HG03520 (cell line): ENCODE results near the gene OVOL1.
A peak's percentile ranks its signal among the peaks of the same experiment; 100 is the strongest.

Experiments
- ATAC-seq: cut with Tn5 transposase; IDR thresholded peaks from one replicate; pipeline ENCODE4 v1.9.1; 2021; ENCODE audit warnings: mild to moderate bottlenecking, moderate library complexity; ENCODE audit not compliant: unreplicated experiment

The OVOL1 gene

GRCh38 chr11:65790902-65791650 is 4.2 kb downstream of the OVOL1 start:
- ATAC-seq, result no peak

GRCh38 chr11:65791719-65792213 is 4.9 kb downstream of the OVOL1 start:
- ATAC-seq, result no peak

- ATAC-seq, result no peak
These were observed 5.6 kb downstream of the OVOL1 start for GRCh38 chr11:65792456-65792855.

GRCh38 chr11:65793144-65793581 is 6.3 kb downstream of the OVOL1 start:
- ATAC-seq, result no peak

- ATAC-seq, result no peak
These were observed 7.0 kb downstream of the OVOL1 start for GRCh38 chr11:65793625-65794400.

GRCh38 chr11:65794570-65795510 is 8.0 kb downstream of the OVOL1 start:
- ATAC-seq, result no peak

GRCh38 chr11:65796726-65797601 is 10.1 kb downstream of the OVOL1 start:
- ATAC-seq, result no peak

- no peak for ATAC-seq
These were observed 10.8 kb downstream of the OVOL1 start for GRCh38 chr11:65797711-65798110.

- no peak for ATAC-seq
These were observed 12.0 kb downstream of the OVOL1 start for GRCh38 chr11:65798882-65799281.

GRCh38 chr11:65801153-65801987 is 14.5 kb downstream of the OVOL1 start:
- ATAC-seq, result no peak

GRCh38 chr11:65802841-65803240 is 16.0 kb downstream of the OVOL1 start:
- peak; percentile 50 for ATAC-seq

- ATAC-seq, result no peak
These were observed 17.1 kb downstream of the OVOL1 start for GRCh38 chr11:65803797-65804492.

GRCh38 chr11:65806979-65807378 is 20.1 kb downstream of the OVOL1 start:
- ATAC-seq, result no peak

GRCh38 chr11:65808744-65809341 is 22.0 kb downstream of the OVOL1 start:
- no peak for ATAC-seq

- no peak for ATAC-seq
These were observed 22.6 kb downstream of the OVOL1 start for GRCh38 chr11:65809496-65809895.

- no peak for ATAC-seq
These were observed 23.4 kb downstream of the OVOL1 start for GRCh38 chr11:65810046-65810868.

GRCh38 chr11:65811764-65812475 is 25.1 kb downstream of the OVOL1 start:
- ATAC-seq, result no peak
